DOHH2 (cell line): ENCODE results near the gene MEOX1.

Experiments
- H3F3A ChIP-seq: fragments of 200-600 bp; sonication (generic), shearing (Covaris generic); 2 replicates; pipeline ENCODE4 v1.6.0; 2016; ENCODE audit warnings: antibody characterized with exemption, mild to moderate bottlenecking; ENCODE audit not compliant: control insufficient read depth, insufficient read depth
- H3K27ac ChIP-seq: fragments of 200-600 bp; sonication (generic); 2 replicates; pipeline ENCODE4 v1.5.1; 2014; ENCODE audit warnings: low read depth, mild to moderate bottlenecking, low read length, moderate library complexity
- H3K27me3 ChIP-seq: fragments of 200-600 bp; sonication (generic); 2 replicates; pipeline ENCODE4 v1.6.1; 2014; ENCODE audit warnings: mild to moderate bottlenecking, low read length, mixed read lengths; ENCODE audit not compliant: control insufficient read depth
- H3K36me3 ChIP-seq: fragments of 200-600 bp; sonication (generic); 2 replicates; pipeline ENCODE4 v1.6.1; 2014; ENCODE audit warnings: mild to moderate bottlenecking, low read length, moderate library complexity, mixed read lengths; ENCODE audit not compliant: control insufficient read depth
- H3K4me1 ChIP-seq: fragments of 200-600 bp; sonication (generic); 2 replicates; pipeline ENCODE4 v1.6.1; 2014; ENCODE audit warnings: mild to moderate bottlenecking, low read length, mixed read lengths; ENCODE audit not compliant: control insufficient read depth
- H3K4me2 ChIP-seq: fragments of 200-600 bp; sonication (generic); 2 replicates; pipeline ENCODE4 v1.6.0; 2014; ENCODE audit warnings: mild to moderate bottlenecking, low read length, moderate library complexity
- H3K4me3 ChIP-seq: fragments of 200-600 bp; sonication (generic); 2 replicates; pipeline ENCODE4 v1.5.1; 2014; ENCODE audit warnings: mild to moderate bottlenecking, low read length, mixed read lengths
- H3K79me2 ChIP-seq: fragments of 200-600 bp; sonication (generic); 2 replicates; pipeline ENCODE4 v1.6.1; 2014; ENCODE audit warnings: mild to moderate bottlenecking, low read length, mixed read lengths; ENCODE audit not compliant: control insufficient read depth
- H3K9me2 ChIP-seq: fragments of 200-600 bp; sonication (generic); replicated peaks from 2 replicates; pipeline ENCODE4 v1.6.1; 2014; ENCODE audit warnings: mild to moderate bottlenecking, low read length, mixed read lengths; ENCODE audit not compliant: control insufficient read depth
- H3K9me3 ChIP-seq: fragments of 200-600 bp; sonication (generic); 2 replicates; pipeline ENCODE4 v1.6.1; 2014; ENCODE audit warnings: antibody characterized with exemption, low read length, mixed read lengths; ENCODE audit not compliant: control insufficient read depth, insufficient read depth
- H4K20me1 ChIP-seq: fragments of 200-600 bp; sonication (generic); 2 replicates; pipeline ENCODE4 v1.6.0; 2014; ENCODE audit warnings: low read depth, mild to moderate bottlenecking, antibody characterized with exemption, low read length, moderate library complexity; ENCODE audit not compliant: control insufficient read depth, insufficient read depth
- CTCF ChIP-seq: fragments of 200-600 bp; sonication (generic); IDR thresholded peaks from one replicate; pipeline ENCODE4 v1.5.1; 2014; ENCODE audit warnings: antibody characterized with exemption, mild to moderate bottlenecking, low read depth, low read length; ENCODE audit not compliant: poor library complexity, severe bottlenecking
- EZH2phosphoT487 ChIP-seq: fragments of 200-600 bp; sonication (generic); IDR thresholded peaks from 2 replicates; pipeline ENCODE4 v1.6.1; 2017; ENCODE audit warnings: borderline replicate concordance, mild to moderate bottlenecking, antibody characterized with exemption, low read length, moderate library complexity, mixed read lengths

MEOX1 gene

GRCh38 chr17:43702637-43703036 lies 40.9 kb upstream of the MEOX1 start:
- H4K20me1 ChIP-seq: no peaks in the 10 kb centered on the region
- no peaks in the 10 kb centered on the region for H3F3A ChIP-seq
- no peaks in the 10 kb centered on the region for H3K27me3 ChIP-seq
- H3K4me3 ChIP-seq: no peak overlapping the region
- no peaks in the 10 kb centered on the region for H3K79me2 ChIP-seq
- no peak overlapping the region for H3K27ac ChIP-seq
- H3K9me2 ChIP-seq: no peaks in the 10 kb centered on the region
- no peak for TF ChIP-seq CTCF
- no peak for TF ChIP-seq EZH2phosphoT487
- H3K36me3 ChIP-seq: no peaks in the 10 kb centered on the region
- no peaks in the 10 kb centered on the region for H3K4me1 ChIP-seq
- no peaks in the 10 kb centered on the region; the same call in 1 of the 2 replicates for H3K9me3 ChIP-seq
- H3K4me2 ChIP-seq: no peak overlapping the region

- Histone ChIP-seq H4K20me1 (no peaks in the 10 kb centered on the region), H3K4me1 (no peaks in the 10 kb centered on the region), H3K79me2 (no peaks in the 10 kb centered on the region), H3K27me3 (no peaks in the 10 kb centered on the region), H3K36me3 (no peaks in the 10 kb centered on the region), H3K9me2 (no peaks in the 10 kb centered on the region), H3K27ac (no peak overlapping the region), H3K4me2 (no peak overlapping the region), H3F3A (no peaks in the 10 kb centered on the region), H3K4me3 (no peak overlapping the region), H3K9me3 (no peaks in the 10 kb centered on the region; the same call in 1 of the 2 replicates)
- TF ChIP-seq EZH2phosphoT487 (no peak), CTCF (no peak)
These were observed 39.6 kb upstream of the MEOX1 start for GRCh38 chr17:43701318-43701743.

DNA sequence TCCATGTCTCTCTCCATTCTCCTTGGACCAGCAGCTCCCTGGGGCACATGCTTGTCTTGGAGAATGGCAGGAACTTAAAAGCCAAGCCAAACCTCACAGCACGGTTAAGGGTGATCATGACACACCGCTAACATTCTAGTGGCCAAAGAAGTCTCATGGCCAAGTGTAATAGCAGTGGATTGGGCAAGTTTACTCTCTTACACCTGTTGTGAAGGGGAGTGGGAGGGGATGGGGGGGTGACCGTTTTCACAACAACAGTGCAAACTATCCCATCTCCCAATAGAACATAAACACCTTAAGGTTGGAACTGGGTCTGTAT lies 37.7 kb upstream of the MEOX1 start:
- Histone ChIP-seq H3K79me2 (no peaks in the 10 kb centered on the region), H4K20me1 (no peaks in the 10 kb centered on the region), H3K27me3 (no peaks in the 10 kb centered on the region), H3K4me3 (no peak overlapping the region), H3K36me3 (no peaks in the 10 kb centered on the region), H3K27ac (no peak overlapping the region), H3K4me2 (no peak overlapping the region), H3F3A (no peaks in the 10 kb centered on the region), H3K9me3 (no peaks in the 10 kb centered on the region; the same call in 1 of the 2 replicates), H3K4me1 (no peaks in the 10 kb centered on the region), H3K9me2 (no peaks in the 10 kb centered on the region)
- TF ChIP-seq CTCF (no peak), EZH2phosphoT487 (no peak)
